ENCODE data around the gene GPX2. TPM values are rescaled to one million over a fixed set of nuclear protein-coding genes. Genes with fewer than 3 reads are reported as not detected.

Gene GPX2
- total RNA-seq = not detected in 2 replicates

DNA sequence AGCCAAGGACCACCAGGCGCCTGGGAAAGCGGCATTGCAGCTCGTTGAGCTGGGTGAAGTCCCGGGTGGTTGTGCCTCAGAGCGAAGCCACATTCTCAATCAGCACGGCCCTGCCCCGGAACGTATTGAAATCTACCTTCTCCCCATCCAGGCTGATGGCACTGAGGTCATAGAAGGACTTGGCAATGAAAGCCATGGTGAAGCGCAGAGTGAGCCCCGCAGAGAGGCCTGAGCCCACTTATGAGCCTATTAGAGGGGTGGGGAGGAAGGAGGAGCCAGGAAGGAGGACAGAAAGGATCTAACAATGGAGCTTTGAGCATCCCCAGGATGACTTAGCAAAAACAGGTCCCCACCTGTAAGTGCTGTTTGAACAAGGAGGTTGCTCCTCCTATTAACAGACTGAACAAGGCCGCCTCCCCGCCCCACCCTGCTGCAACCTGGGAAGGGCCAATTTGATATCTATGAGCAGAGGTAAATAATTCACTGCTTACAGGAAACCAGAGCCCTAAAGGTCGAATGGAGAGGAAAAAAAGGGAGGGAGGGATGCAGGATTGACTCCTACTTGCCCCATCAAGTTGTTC lies at the start of gene GPX2:
Gene GPX2 (minus strand): TSS at position 215 of the 581 bp plus-strand sequence. CDS start 19 bp downstream, at position 196.

DNA sequence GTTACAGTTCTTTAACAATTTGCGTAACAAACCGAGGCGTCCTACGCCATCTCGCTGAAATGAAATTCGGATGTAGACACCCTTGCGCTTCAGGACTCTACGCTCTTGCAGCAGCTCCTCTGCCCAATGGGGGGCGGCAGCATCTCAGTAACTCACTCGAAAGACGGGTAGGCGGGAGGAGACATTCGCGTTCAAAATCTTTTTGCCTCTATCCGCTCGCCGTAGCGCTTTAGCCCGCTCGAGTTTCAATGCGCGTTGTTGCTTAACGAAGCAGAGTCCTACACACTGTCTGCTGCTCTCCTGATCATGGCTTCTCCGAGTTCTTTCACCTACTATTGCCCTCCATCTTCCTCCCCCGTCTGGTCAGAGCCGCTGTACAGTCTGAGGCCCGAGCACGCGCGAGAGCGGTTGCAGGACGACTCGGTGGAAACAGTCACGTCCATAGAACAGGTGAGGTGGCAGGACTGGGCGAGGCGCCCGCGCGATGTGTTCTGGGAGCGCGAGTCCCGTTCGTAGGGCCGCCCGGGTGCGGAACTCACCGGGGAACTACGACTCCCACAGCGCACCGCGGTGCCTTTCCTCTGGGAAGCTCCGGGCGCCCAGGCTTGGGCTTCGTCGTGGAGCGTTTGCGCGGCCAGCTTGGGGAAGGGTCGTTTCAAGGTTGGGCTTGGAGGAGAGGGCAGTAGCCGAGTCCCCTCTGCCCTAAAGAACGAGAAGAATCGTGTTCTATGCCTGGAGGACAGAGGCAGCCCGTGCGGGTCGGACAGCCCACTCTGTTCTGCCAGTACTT lies 44.3 kb upstream of the GPX2 start, which contains the start of gene FNTB:
Gene FNTB (plus strand): TSS at position 248 of the 790 bp plus-strand sequence. CDS start 59 bp downstream, at position 307.

DNA sequence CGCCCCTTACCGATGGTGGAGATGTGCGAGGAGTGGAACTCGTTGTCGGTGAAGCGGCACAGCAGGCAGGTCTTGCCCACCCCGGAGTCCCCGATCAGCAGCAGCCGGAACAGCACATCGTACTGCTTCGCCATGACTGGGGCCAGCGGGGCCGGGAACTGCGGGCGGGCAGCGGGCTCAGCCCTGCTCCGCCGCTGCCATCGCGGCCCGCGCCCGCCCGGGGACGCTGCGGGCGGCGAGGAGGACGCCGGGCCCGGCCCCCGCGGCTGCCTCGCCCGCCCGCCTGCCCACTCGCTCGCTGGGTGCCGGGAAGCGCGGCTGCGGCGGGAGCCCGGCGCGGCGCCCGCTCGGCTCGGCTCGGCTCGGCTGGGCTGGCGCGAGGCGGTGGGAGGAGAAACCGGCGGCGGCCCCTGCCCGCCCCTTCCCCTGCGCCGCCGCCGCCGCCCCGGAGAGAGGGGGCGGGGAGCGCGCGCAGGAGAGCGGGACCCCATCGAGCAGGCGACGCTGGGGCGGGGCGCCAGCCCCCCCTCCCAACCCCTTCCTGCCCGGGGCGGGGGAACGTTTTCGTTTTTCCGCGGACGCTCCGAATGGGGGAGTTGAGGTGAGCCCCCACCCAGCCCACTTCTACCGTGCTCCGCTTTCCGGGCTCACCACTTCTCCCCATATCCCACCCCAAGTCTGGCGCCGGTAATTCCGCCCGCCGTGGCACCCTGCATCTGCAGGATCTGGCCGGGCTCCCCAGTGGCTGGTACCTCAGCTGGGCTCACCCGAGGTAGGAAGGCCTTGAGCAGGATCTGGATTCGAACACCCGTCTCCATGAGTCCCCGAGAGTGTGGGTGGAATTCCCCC lies 29.6 kb upstream of the GPX2 start, which contains the start of gene RAB15:
Gene RAB15 (minus strand): TSS at position 394 of the 849 bp plus-strand sequence. CDS start 260 bp downstream, at position 134.

DNA sequence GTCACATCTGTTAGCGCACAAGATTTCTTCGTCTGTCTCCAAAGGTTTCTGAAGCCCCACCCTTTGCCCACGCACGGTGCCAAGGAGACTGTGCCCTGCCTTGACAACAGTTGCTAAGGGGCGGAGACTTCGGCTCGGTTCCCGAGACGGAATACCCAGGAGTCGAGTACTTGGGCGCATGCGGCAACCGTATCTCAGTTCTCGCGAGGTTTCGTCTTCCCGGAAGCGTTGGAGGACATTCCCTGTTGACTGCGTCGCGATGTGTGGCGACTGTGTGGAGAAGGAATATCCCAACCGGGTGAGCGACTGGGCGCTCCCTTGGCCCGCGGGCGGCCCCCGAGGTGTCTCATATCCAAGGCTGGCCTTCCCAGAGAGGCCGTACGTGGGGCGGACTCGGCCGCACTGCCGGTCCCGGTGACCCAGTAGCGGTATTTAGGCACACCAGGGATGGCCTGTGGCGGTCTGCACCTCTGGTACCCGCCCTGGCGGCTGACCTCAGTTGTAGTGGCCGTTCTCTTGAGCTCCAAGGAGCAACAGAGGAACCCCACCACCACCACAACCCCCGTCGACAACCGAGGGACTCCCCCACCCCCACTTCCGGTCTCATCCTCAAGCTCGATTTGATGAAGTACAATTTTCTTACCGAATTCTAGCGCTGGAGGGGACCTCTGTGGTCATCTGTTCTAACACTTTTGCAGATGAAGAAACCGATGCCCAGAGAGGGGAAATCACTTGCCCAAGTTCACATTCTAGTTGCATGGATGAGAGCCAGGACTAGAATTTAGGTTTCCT lies 28.1 kb downstream of the GPX2 start, which contains the start of gene CHURC1:
Gene CHURC1 (plus strand): TSS at position 219 of the 792 bp plus-strand sequence. CDS start 41 bp downstream, at position 260.

Other genes with a start within 250 kb of the GPX2 start
- gene PLEKHG3, start 238.3 kb downstream of the GPX2 start, total RNA-seq = 3.5 and 5.4 TPM in 2 replicates
- under 0.01 TPM in 2 replicates for gene SPTB, start 62.8 kb downstream of the GPX2 start, total RNA-seq
- gene CHURC1, start 28.3 kb downstream of the GPX2 start, total RNA-seq = 36.8 and 87.4 TPM in 2 replicates
- gene RAB15, start 29.6 kb upstream of the GPX2 start, total RNA-seq = 1.7 TPM in 2 replicates
- 11.8 and 15.1 TPM in 2 replicates for gene FNTB, start 44.1 kb upstream of the GPX2 start, total RNA-seq
- gene MAX, start 159.8 kb upstream of the GPX2 start, total RNA-seq = 32.4 and 49.7 TPM in 2 replicates

Measured in regular cardiac myocyte (primary cell).